Measurements from ENCODE around the gene KCNJ1.

The KCNJ1 gene

GRCh38 chr11:128881221-128881620 is 14.1 kb upstream of the KCNJ1 start:
- DNase-seq = no peak

- DNase-seq = no peak
Measured at GRCh38 chr11:128879817-128880216, 12.7 kb upstream of the KCNJ1 start.

- no peak for DNase-seq
Measured at GRCh38 chr11:128878455-128878854, 11.4 kb upstream of the KCNJ1 start.

GRCh38 chr11:128877726-128878125 is 10.6 kb upstream of the KCNJ1 start:
- DNase-seq = no peak

- DNase-seq = no peak
Measured at GRCh38 chr11:128876133-128876650, 9.1 kb upstream of the KCNJ1 start.

- DNase-seq = no peak
Measured at GRCh38 chr11:128874427-128874826, 7.3 kb upstream of the KCNJ1 start.

- DNase-seq = no peak
Measured at GRCh38 chr11:128872594-128872993, 5.5 kb upstream of the KCNJ1 start.

- DNase-seq = no peak
Measured at GRCh38 chr11:128872094-128872493, 5.0 kb upstream of the KCNJ1 start.

- no peak for DNase-seq
Measured at GRCh38 chr11:128871168-128871610, 4.1 kb upstream of the KCNJ1 start.

GRCh38 chr11:128868841-128869671 is 2.0 kb upstream of the KCNJ1 start:
- no peak for DNase-seq

GRCh38 chr11:128865490-128865889 is 1.6 kb downstream of the KCNJ1 start:
- DNase-seq = no peak

GRCh38 chr11:128862908-128863660 is 4.0 kb downstream of the KCNJ1 start:
- no peak for DNase-seq

GRCh38 chr11:128862406-128862805 is 4.7 kb downstream of the KCNJ1 start:
- DNase-seq = no peak

- DNase-seq = no peak
Measured at GRCh38 chr11:128860571-128861361, 6.3 kb downstream of the KCNJ1 start.

- DNase-seq = peak; percentile 72
Measured at GRCh38 chr11:128859563-128860441, 7.3 kb downstream of the KCNJ1 start.

GRCh38 chr11:128857341-128857740 is 9.8 kb downstream of the KCNJ1 start:
- no peak for DNase-seq

- DNase-seq = no peak
Measured at GRCh38 chr11:128856241-128856640, 10.9 kb downstream of the KCNJ1 start.

GRCh38 chr11:128854841-128855240 is 12.3 kb downstream of the KCNJ1 start:
- no peak for DNase-seq

- no peak for DNase-seq
Measured at GRCh38 chr11:128853559-128853958, 13.5 kb downstream of the KCNJ1 start.

GRCh38 chr11:128852327-128853023 is 14.6 kb downstream of the KCNJ1 start:
- no peak for DNase-seq

- DNase-seq = peak; percentile 66
Measured at GRCh38 chr11:128848815-128849455, 18.2 kb downstream of the KCNJ1 start.
